ENCODE data around the gene PSMC6. TPM values are rescaled to one million over a fixed set of nuclear protein-coding genes. Genes with fewer than 3 reads are reported as not detected.

The PSMC6 gene
- polyA plus RNA-seq, 3 donors, result 46.9 to 64.3 (median 48.6) TPM

GRCh38 chr14:52729585-52729924, 22.6 kb downstream of the PSMC6 start:
- 0% methylated on average over 3 of the region's 8 CpGs for WGBS (ENCODE audit: insufficient coverage)
- no peaks in the 10 kb centered on the region for H3K27me3 ChIP-seq (ENCODE audit: control insufficient read depth in 2 of 2, insufficient read depth in 2 of 2, low read length in 2 of 2)
- H3K36me3 ChIP-seq (replicated peaks in 1 of 2; ENCODE audit: control insufficient read depth in 1 of 2, insufficient read depth in 2 of 2, low read length in 2 of 2), result peaks cover 35 to 59% of the 10 kb centered on the region in 2 donors

GRCh38 chr14:52729925-52730708, 23.1 kb downstream of the PSMC6 start, which contains the start of gene STYX:
Gene STYX, plus strand, starts transcription at chr14:52730166. Its CDS starts 309 bp downstream, at chr14:52730475.
- Mint-ChIP-seq H3K4me1 (peaks cover 23% of the 10 kb centered on the region), H3K27me3 (ENCODE audit: low read depth in 3 of 3) (no peaks in the 10 kb centered on the region), H3K9me3 (no peaks in the 10 kb centered on the region), H3K4me3 (peak within 1 kb of the TSS; percentile 94 to 95), H3K36me3 (peaks cover 40 to 52% of the 10 kb centered on the region in 2 donors), H3K27ac (peak within 1 kb of the TSS; percentile 89 to 96 (median 91))
- peaks cover 19 to 22% of the 10 kb centered on the region in 2 donors for H3K4me1 ChIP-seq (ENCODE audit: control insufficient read depth in 1 of 2, insufficient read depth in 2 of 2, low read length in 2 of 2)
- H3K79me2 ChIP-seq (ENCODE audit: insufficient read depth, low read length), result peaks cover 50% of the 10 kb centered on the region
- H3K4me3 ChIP-seq (replicated peaks in 1 of 3; ENCODE audit: low read depth in 2 of 3, low read length in 3 of 3), result peak within 1 kb of the TSS; percentile 78 to 98 (median 94)
- no peaks in the 10 kb centered on the region for H3K9me3 ChIP-seq (replicated peaks in 1 of 2; ENCODE audit: control insufficient read depth in 1 of 2, insufficient read depth in 1 of 2, low read length in 2 of 2)
- DNase-seq, result peak; percentile 93 to 97 (median 94)
- peaks cover 30 to 53% of the 10 kb centered on the region in 2 donors for H3K36me3 ChIP-seq (replicated peaks in 1 of 2; ENCODE audit: control insufficient read depth in 1 of 2, insufficient read depth in 2 of 2, low read length in 2 of 2)
- peak within 1 kb of the TSS; percentile 71 to 87 for H3K27ac ChIP-seq (ENCODE audit: low read depth in 1 of 2, low read length in 2 of 2)
- H2AFZ ChIP-seq (ENCODE audit: insufficient read depth, low read depth, low read length, poor library complexity, severe bottlenecking), result peak within 1 kb of the TSS; percentile 96
- no peaks in the 10 kb centered on the region for H3K27me3 ChIP-seq (ENCODE audit: control insufficient read depth in 2 of 2, insufficient read depth in 2 of 2, low read length in 2 of 2)
- TF ChIP-seq CTCF (IDR thresholded peaks at IDR 0.05), result no peak
- H3K9ac ChIP-seq (ENCODE audit: insufficient read depth, low read length, poor library complexity, severe bottlenecking), result peak within 1 kb of the TSS; percentile 92
- peak within 1 kb of the TSS; percentile 84 for H3K4me2 ChIP-seq (replicated peaks; ENCODE audit: extremely low read depth, low read length, poor library complexity, severe bottlenecking)
- intact Hi-C loops (cut with micrococcal nuclease), result loop anchor here (5.0 to 10.0 kb wide), 3 partner anchors 33 to 175 kb away; partner anchors contain the start of genes ERO1A (in 2 of the 2), GNPNAT1 (in 1 of the 2), GPR137C (in 1 of the 2) and TXNDC16 (in 1 of the 2)
- peaks cover 9% of the 10 kb centered on the region for H4K20me1 ChIP-seq (ENCODE audit: insufficient read depth, low read length)
- under 1% methylated on average over 44 of the region's 72 CpGs for WGBS (ENCODE audit: insufficient coverage)

More at GRCh38 chr14:52729585-52729924, 22.6 kb downstream of the PSMC6 start:
- peaks cover 15 to 17% of the 10 kb centered on the region in 2 donors for H3K4me1 ChIP-seq (ENCODE audit: control insufficient read depth in 1 of 2, insufficient read depth in 2 of 2, low read length in 2 of 2)
- H2AFZ ChIP-seq (ENCODE audit: insufficient read depth, low read depth, low read length, poor library complexity, severe bottlenecking), result peak overlapping the region; percentile 96
- peak overlapping the region in 1 of 2 donors; percentile 87 for H3K27ac ChIP-seq (ENCODE audit: low read depth in 1 of 2, low read length in 2 of 2)
- peaks cover 42 to 57% of the 10 kb centered on the region in 2 donors for H3K36me3 Mint-ChIP-seq
- no peaks in the 10 kb centered on the region for H3K9me3 Mint-ChIP-seq
- peak overlapping the region; percentile 82 to 92 (median 89) for H3K27ac Mint-ChIP-seq
- peak overlapping the region; percentile 84 for H3K4me2 ChIP-seq (replicated peaks; ENCODE audit: extremely low read depth, low read length, poor library complexity, severe bottlenecking)
- no peaks in the 10 kb centered on the region for H3K27me3 Mint-ChIP-seq (ENCODE audit: low read depth in 3 of 3)
- H3K4me3 Mint-ChIP-seq, result peak overlapping the region; percentile 85 to 94
- peaks cover 14% of the 10 kb centered on the region for H4K20me1 ChIP-seq (ENCODE audit: insufficient read depth, low read length)
- peaks cover 22% of the 10 kb centered on the region for H3K4me1 Mint-ChIP-seq
- H3K9me3 ChIP-seq (replicated peaks in 1 of 2; ENCODE audit: control insufficient read depth in 1 of 2, insufficient read depth in 1 of 2, low read length in 2 of 2), result no peaks in the 10 kb centered on the region
- no peak for TF ChIP-seq CTCF (IDR thresholded peaks at IDR 0.05)
- DNase-seq, result no peak
- peak overlapping the region; percentile 92 for H3K9ac ChIP-seq (ENCODE audit: insufficient read depth, low read length, poor library complexity, severe bottlenecking)
- intact Hi-C loops (cut with micrococcal nuclease), result no loop called here
- H3K79me2 ChIP-seq (ENCODE audit: insufficient read depth, low read length), result peaks cover 54% of the 10 kb centered on the region
- H3K4me3 ChIP-seq (replicated peaks in 1 of 3; ENCODE audit: low read depth in 2 of 3, low read length in 3 of 3), result peak overlapping the region; percentile 40 to 98 (median 78)

Data from CD14-positive monocyte (primary cell).